HFFc6 (cell line): ENCODE data around the gene NGFR. TPM values are rescaled to one million over a fixed set of nuclear protein-coding genes. Genes with fewer than 3 reads are reported as not detected.
A peak's percentile ranks its signal among the peaks of the same experiment; 100 is the strongest.

Source experiments
- DNase-seq: peaks from one replicate; pipeline ENCODE4 v3.0.0-alpha.2; 2018
- H3K27ac Mint-ChIP-seq: 2 replicates; pipeline ENCODE4 v1.8.0; 2020; ENCODE audit warnings: mild to moderate bottlenecking, mixed read lengths
- H3K27me3 Mint-ChIP-seq: 2 replicates; pipeline ENCODE4 v1.8.0; 2021; ENCODE audit warnings: mild to moderate bottlenecking, moderate library complexity, mixed read lengths; ENCODE audit not compliant: insufficient read depth
- H3K36me3 Mint-ChIP-seq: 2 replicates; pipeline ENCODE4 v1.8.0; 2021; ENCODE audit warnings: low read depth, mixed read lengths
- H3K4me1 Mint-ChIP-seq: 2 replicates; pipeline ENCODE4 v1.8.0; 2020; ENCODE audit warnings: low read depth, mixed read lengths
- H3K4me3 Mint-ChIP-seq: 2 replicates; pipeline ENCODE4 v1.8.0; 2020; ENCODE audit warnings: mild to moderate bottlenecking, moderate library complexity, mixed read lengths
- H3K9me3 Mint-ChIP-seq: 2 replicates; pipeline ENCODE4 v1.8.0; 2020; ENCODE audit warnings: mild to moderate bottlenecking, mixed read lengths
- total RNA-seq, 6 experiments: library from RNA; stranded (reverse); fragmentation: NEBNext Ultra II Directional; extraction: Animal tissue kit (Norgen Biotek cat#: 25700); gene quantifications; 2 replicates in 1 of 6; 3 replicates in 5 of 6; pipeline ENCODE4 v1.2.3, GENCODE V29; 2021
- TF ChIP-seq, protein P1 (sequence below): fragments of 200-600 bp; sonication (generic); IDR thresholded peaks from 2 replicates; pipeline ENCODE4 v1.5.0; 2021; ENCODE audit warnings: antibody characterized with exemption, mild to moderate bottlenecking

Gene NGFR
- total RNA-seq, 6 experiments from 2014 or later = 0.07 to 0.14 (median 0.11) TPM; not detected in 1

DNA sequence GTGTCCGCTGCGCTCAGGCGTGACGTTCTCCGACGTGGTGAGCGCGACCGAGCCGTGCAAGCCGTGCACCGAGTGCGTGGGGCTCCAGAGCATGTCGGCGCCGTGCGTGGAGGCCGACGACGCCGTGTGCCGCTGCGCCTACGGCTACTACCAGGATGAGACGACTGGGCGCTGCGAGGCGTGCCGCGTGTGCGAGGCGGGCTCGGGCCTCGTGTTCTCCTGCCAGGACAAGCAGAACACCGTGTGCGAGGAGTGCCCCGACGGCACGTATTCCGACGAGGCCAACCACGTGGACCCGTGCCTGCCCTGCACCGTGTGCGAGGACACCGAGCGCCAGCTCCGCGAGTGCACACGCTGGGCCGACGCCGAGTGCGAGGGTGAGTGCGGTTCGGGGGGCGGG lies 11.2 kb downstream of the NGFR start:
- no peaks in the 10 kb centered on the region for H3K9me3 Mint-ChIP-seq
- no peak overlapping the region for H3K4me3 Mint-ChIP-seq
- H3K27ac Mint-ChIP-seq = no peak overlapping the region
- H3K27me3 Mint-ChIP-seq = peaks cover 43% of the 10 kb centered on the region
- H3K36me3 Mint-ChIP-seq = no peaks in the 10 kb centered on the region
- H3K4me1 Mint-ChIP-seq = peaks cover 8% of the 10 kb centered on the region; the same call in 1 of the 2 replicates
- DNase-seq = no peak
- TF ChIP-seq, protein P1, sequence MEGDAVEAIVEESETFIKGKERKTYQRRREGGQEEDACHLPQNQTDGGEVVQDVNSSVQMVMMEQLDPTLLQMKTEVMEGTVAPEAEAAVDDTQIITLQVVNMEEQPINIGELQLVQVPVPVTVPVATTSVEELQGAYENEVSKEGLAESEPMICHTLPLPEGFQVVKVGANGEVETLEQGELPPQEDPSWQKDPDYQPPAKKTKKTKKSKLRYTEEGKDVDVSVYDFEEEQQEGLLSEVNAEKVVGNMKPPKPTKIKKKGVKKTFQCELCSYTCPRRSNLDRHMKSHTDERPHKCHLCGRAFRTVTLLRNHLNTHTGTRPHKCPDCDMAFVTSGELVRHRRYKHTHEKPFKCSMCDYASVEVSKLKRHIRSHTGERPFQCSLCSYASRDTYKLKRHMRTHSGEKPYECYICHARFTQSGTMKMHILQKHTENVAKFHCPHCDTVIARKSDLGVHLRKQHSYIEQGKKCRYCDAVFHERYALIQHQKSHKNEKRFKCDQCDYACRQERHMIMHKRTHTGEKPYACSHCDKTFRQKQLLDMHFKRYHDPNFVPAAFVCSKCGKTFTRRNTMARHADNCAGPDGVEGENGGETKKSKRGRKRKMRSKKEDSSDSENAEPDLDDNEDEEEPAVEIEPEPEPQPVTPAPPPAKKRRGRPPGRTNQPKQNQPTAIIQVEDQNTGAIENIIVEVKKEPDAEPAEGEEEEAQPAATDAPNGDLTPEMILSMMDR = no peak

DNA sequence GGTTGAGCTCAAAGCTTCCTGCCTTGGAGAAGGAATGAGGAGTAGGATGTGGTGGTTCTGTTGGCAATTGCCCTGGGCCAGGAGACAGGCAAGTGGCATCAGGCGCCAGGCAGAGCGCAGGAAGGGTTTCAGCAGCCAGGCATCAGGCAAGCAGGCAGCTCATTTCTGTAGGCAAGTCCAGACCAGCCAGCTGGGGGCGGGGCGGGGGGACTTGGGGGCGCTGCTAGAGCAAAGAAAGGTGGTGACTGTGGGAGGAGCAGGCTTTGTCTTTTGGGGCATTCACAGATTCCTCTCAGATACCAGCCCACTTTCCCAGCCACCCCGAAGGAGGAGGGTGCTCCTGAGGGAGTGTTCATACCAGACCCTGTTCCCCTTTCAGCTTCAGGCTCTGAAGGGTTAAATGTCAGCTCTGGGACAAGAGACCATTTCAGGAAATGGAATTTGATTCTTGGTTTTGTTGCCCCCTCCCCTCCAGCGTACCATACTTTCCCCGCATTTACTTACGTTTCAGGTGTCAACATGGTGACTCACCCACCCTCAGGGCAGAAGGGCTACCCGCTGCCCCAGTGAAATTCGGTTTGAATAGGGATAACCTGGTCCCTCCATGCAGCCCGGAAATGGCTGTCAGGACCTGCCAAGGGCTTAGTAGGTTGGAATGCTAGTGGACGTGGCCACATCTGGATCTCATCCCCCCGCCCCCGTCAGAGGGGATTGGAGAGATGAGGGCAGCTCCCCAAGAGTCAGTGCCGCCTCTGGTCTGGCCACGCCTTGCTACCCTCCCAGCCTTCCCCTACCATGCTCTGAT lies 13.2 kb downstream of the NGFR start:
- no peaks in the 10 kb centered on the region for H3K9me3 Mint-ChIP-seq
- DNase-seq = peak; percentile 15
- H3K27ac Mint-ChIP-seq = no peak overlapping the region
- peaks cover 32% of the 10 kb centered on the region for H3K27me3 Mint-ChIP-seq
- H3K36me3 Mint-ChIP-seq = no peaks in the 10 kb centered on the region
- H3K4me3 Mint-ChIP-seq = no peak overlapping the region
- TF ChIP-seq, protein P1 = no peak
- peaks cover 8% of the 10 kb centered on the region; the same call in 1 of the 2 replicates for H3K4me1 Mint-ChIP-seq

DNA sequence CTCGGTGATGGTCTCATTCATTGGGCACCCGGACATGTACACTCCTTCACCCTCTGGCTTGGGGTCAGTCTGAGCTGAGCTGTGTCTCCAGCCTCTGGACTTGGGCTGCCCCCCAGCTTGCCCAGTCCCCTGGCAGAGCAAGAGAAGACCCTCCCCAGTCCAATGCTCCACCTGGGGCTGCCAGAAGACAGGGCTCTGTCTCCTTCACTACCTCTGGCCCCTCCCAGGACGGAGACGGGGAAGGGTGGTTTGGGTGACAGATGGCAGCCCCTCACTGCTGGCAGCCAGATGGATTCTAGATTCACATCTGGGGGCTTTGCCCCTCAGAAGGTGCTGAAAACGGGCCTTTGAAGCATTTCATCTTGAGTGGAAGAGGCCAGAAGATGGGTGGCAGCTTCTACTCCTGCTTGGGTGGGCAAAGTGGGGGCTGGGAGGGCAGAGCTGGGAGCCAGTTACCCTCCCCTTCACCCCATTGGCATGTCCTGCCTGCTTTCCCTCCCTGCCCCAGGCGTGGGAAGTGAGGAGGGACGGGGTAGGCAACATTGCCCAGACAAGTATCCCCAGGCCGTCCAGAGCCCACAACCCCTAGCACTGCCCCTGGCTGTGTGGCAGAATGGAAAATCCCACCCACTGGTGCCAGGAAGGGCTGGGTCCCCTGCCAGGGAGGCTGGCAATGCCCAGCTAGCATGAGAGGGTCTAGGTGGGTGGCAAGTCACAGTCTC lies 13.9 kb downstream of the NGFR start:
- H3K4me1 Mint-ChIP-seq = peaks cover 9% of the 10 kb centered on the region; the same call in 1 of the 2 replicates
- no peaks in the 10 kb centered on the region for H3K36me3 Mint-ChIP-seq
- no peak overlapping the region for H3K4me3 Mint-ChIP-seq
- H3K9me3 Mint-ChIP-seq = no peaks in the 10 kb centered on the region
- H3K27me3 Mint-ChIP-seq = peaks cover 25% of the 10 kb centered on the region
- TF ChIP-seq, protein P1 = no peak
- DNase-seq = no peak
- H3K27ac Mint-ChIP-seq = no peak overlapping the region

DNA sequence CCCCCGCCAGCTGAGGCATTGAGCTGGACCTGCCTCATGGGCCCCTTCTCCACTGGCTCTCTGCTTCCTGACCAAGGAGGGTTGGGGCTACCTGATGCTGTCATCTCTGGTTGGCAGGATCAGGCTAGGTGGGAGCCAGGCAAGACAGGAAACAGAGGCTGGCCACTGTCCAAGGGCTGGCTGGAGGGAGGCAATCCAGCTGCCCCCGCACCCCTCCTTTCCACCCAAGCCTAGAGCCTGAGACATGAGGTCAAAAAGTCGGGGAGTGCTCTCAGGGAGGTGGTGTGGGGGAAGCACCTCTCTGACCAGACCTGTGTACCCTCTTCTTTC lies 14.5 kb downstream of the NGFR start:
- no peaks in the 10 kb centered on the region for H3K9me3 Mint-ChIP-seq
- peaks cover 14% of the 10 kb centered on the region; the same call in 1 of the 2 replicates for H3K4me1 Mint-ChIP-seq
- TF ChIP-seq, protein P1 = no peak
- H3K36me3 Mint-ChIP-seq = no peaks in the 10 kb centered on the region
- H3K27me3 Mint-ChIP-seq = peaks cover 28% of the 10 kb centered on the region
- no peak for DNase-seq
- H3K4me3 Mint-ChIP-seq = no peak overlapping the region
- H3K27ac Mint-ChIP-seq = no peak overlapping the region

DNA sequence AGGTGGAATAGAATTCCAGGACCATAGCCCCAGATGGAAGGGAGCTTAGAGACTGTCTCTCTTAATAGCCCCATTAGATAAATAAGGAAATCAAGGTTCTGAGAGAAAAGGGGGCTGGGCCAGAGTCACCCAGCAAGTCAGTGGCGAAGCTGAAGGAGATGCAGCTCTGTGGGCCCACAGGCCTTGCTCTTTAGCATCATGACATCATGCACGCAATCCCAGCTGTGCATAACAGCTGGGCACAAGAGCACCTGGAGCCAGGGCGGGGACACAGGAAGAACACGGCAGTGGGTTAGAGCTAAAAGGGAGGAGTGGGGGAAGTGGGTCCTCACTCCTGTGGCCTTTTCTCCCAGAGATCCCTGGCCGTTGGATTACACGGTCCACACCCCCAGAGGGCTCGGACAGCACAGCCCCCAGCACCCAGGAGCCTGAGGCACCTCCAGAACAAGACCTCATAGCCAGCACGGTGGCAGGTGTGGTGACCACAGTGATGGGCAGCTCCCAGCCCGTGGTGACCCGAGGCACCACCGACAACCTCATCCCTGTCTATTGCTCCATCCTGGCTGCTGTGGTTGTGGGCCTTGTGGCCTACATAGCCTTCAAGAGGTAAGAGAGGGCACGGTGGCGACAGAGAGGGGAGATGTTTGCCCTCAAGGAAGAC lies 15.1 kb downstream of the NGFR start:
- Mint-ChIP-seq H3K9me3 (no peaks in the 10 kb centered on the region), H3K36me3 (no peaks in the 10 kb centered on the region), H3K4me3 (no peak overlapping the region), H3K27ac (no peak overlapping the region), H3K27me3 (peaks cover 23% of the 10 kb centered on the region), H3K4me1 (peaks cover 20% of the 10 kb centered on the region)
- TF ChIP-seq, protein P1 = no peak
- DNase-seq = no peak
